Stimulated activated CD4-positive, alpha-beta T cell treated with anti-CD3 and anti-CD28 coated beads, Interleukin-2, amount 100 ng/mL, for 48 hours (primary cell): ENCODE measurements around the gene CCDC51.
"Not testable (repeated sequence)": the region's sequence is repeated elsewhere in the genome, so short reads cannot be mapped to it uniquely, and the experiment has no call there.

Experiments
- DNase-seq, 2 donors: peaks; one replicate each; pipeline ENCODE4 v3.0.0-alpha.2; 2020

CCDC51 gene

GRCh38 chr3:48465531-48466378 lies 25.8 kb upstream of the CCDC51 start:
- peak; percentile 68 to 69 for DNase-seq

DNA sequence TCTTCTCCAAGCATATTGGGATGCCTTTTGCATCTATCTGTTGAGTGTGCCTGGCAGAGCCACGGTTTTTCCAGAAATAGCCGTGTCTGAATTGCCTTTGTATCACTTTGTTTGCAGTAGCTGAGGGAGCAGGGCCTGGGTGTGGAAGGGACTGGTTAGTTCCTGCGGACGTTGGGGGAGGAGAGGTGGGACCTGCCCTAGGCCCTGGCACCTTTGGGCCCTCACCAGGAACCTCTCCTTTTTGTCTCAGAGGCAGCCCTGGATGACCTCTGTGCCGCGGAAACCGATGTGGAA lies 25.3 kb upstream of the CCDC51 start:
- DNase-seq = no peak

GRCh38 chr3:48464713-48465221 lies 24.8 kb upstream of the CCDC51 start:
- no peak for DNase-seq

GRCh38 chr3:48463703-48464102 lies 23.8 kb upstream of the CCDC51 start:
- no peak for DNase-seq

DNA sequence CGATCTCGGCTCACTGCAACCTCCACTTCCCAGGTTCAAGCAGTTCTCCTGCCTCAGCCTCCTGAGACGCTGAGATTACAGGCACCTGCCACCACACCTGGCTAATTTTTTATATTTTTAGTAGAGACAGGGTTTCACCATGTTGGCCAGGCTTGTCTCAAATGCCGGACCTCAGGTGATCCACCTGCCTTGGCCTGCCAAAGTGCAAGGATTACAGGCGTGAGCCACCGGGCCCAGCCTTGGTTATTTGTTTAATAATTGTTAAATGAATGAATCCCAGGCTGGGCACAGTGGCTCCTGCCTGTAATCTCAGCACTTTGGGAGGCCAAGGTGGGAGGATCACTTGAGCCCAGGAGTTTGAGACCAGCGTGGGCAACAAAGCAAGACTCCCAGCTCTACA lies 21.8 kb upstream of the CCDC51 start:
- DNase-seq = not testable (repeated sequence)

DNA sequence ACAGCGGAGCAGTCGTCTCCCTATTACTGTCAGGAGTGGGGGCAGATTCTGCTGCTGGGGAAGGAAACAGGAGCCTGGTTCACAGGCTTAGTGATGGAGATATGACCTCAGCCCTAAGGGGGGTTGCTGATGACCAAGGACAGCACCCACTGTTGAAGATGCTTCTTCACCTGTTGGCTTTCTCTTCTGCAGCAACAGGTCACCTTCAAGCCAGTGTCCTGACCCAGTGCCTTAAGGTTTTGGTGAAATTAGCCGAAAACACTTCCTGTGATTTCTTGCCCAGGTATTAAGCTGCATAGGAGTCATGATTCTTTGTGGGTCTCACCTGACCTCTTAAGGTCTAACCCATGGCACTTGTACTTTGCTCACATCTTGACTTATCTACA lies 20.6 kb upstream of the CCDC51 start:
- no peak for DNase-seq

DNA sequence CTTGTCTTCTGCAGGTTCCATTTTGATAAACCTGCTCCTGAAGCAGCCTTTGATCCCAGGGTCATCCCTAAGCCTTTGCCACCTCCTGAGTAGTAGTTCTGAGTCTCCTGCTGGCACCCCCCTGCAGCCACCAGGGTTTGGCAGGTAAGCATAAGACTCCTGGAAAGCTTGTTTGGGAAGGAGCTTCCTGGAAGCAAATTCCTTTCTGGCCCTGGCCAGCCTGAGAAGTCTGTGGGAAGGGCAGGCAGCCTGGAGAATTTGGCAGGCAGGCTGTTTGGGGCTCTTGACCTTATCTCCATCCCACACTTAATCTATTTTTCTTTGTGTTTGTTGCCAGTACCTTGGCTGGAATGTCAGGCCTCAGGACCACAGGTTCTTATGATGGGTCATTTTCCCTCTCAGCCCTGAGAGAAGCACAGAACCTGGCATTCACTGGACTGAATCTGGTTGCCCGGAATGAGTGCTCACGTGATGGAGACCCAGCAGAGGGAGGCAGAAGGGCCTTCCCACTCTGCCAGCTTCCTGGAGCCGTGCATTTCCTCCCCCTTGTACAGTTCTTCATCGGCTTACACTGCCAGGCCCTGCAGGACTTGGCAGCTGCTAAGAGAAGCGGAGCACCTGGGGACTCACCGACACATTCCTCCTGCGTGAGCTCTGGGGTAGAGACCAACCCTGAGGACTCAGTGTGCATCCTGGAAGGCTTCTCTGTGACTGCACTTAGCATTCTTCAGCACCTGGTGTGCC lies 20.0 kb upstream of the CCDC51 start:
- DNase-seq = no peak

DNA sequence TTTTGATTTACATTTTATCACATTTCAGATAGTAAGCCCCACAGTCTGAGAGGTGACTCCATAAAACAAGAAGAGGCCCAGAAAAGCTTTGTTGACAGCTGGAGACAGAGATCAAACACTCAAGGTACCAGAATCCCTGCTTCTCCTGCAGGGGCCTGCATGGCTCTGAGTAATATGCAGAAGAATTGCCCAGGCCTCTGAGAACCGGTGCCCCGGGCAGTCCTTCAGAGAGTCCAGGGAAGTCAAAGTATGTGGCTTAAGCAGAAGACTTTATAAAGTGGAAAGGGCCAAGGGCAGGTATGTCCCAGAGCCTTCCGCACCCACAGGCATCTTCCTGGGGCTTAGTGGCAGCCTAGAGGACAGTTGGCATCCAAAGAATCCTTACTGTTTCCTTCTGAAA lies 19.4 kb upstream of the CCDC51 start:
- no peak for DNase-seq

DNA sequence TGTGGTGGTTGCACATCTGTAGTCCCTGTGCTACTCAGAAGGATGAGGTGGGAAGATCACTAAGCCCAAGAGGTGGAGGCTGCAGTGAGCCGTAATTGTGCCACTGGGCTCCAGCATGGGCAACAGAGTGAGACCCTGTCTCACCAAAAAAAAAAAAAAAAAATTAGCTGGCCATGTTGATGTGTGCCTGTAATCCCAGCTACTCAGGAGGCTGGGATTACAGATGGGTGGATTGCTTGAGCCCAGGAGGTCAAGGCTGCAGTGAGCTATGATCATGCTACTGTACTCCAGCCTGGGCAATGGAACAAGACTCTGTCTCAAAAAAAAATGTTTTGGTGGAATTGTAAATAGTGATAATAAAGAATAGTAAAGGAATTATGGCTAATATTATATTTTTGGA lies 16.5 kb upstream of the CCDC51 start:
- no peak for DNase-seq

DNA sequence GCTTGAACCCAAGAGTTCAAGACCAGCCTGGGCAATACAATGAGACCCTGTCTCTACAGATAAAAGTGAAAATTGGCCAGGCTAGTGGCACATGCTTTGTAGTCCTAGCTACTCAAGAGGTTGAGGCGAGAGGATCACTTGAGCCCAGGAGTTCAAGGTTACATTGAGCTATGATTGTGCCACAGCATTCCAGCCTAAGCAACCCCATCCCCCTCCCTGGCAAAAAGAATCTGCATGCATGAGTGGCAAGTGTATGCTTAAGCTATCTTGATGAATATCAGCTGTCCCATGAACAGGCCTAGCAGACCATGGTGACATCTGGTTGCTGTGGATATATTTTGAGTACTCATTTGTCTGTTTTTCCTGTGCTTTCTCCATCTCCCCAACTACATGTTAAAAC lies 11.4 kb upstream of the CCDC51 start:
- DNase-seq = no peak

DNA sequence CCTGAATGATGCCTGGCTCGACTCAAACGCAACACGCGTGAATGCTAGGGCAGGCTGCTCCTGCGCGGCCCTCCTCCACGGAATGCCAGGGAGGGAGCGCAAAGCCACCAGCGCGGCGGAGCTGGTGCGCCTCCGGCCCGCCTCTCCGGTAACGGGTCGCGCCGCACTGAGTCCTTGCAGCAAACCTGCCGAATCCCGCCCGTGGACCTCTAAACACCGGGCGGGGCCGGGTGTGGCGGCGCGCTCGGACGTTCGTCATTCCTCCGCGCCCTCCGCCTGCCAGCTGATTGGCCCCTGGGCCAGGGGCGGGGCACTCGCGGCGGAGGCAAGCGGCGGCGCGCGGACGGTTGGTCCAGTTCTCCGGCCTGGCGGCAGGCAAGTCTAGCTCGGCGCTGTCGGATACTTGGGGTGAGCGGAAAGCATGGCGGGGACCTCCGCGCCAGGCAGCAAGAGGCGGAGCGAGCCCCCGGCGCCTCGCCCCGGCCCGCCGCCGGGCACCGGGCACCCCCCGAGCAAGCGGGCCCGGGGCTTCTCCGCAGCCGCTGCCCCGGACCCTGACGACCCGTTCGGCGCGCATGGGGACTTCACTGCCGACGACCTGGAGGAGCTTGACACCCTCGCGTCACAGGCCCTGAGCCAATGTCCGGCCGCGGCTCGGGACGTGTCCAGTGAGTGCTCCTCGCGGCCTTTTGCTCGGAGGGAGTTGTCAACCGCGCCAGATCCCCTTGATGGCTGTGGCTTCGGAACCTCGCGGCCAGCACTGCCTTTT lies 6.7 kb upstream of the CCDC51 start, which contains the start of gene ATRIP:
ATRIP (plus strand) TSS at position 313 of the 769 bp plus-strand sequence; CDS start at position 422, 109 bp downstream.
- peak; percentile 85 for DNase-seq

GRCh38 chr3:48446043-48446424 lies 6.1 kb upstream of the CCDC51 start:
- no peak for DNase-seq

- DNase-seq = no peak
Measured at GRCh38 chr3:48445277-48445882, 5.5 kb upstream of the CCDC51 start.

DNA sequence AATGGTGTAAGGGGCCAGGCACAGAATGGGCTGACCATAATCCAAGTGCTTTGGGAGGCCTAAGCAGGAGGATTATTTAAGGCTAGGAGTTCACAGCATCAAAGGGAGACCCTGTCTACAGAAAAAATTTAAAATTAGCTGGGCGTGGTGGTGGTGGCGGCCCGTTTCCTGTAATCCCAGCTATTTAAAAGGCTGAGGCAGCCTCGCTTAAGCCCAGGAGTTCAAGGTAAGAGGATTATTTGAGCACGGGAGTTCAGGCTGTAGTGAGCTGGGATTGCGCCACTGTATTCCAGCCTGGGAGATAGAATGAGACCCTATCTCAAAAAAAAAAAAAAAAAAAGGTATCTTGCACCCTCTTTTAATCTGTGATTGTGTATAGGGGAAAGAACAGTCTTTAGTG lies 2.0 kb upstream of the CCDC51 start:
- DNase-seq = no peak

- DNase-seq = no peak
Measured at GRCh38 chr3:48440590-48440958, 655 bp upstream of the CCDC51 start.

DNA sequence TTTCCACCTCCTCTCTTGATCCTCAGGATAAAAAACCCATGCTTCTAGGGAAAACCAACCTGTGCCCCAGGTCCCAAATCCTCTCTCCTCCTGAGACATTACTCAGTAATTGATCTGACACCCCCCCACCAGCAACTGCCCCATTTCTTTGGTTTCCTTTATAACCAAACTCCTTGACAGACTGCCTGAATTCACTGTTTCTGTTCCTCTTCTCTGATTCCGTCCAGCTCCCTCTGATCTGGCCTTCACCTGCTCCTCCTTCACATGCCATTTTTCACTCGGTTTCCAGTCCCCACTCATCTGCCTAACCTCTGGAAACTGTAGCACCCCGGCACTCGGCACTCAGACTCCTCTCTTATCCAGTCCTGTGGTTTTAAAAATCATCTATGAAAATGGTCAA lies 2.1 kb downstream of the CCDC51 start:
- DNase-seq = no peak

GRCh38 chr3:48436855-48437254 lies 3.1 kb downstream of the CCDC51 start:
- no peak for DNase-seq

DNA sequence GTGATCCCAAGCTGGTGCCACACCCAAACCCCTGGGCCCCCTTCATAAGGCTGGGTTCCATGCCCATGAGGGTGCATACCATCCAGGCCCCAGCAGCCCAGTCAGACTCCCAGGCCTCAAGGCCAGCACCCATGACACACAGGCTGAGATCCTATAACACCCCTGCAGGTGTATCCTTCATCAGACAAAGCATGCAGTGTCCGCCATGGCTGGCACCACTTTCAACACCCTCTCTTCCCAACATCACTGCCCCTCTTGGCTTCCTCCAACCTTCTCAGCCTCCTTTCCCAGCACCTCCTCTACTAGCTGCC lies 3.5 kb downstream of the CCDC51 start:
- DNase-seq = no peak

GRCh38 chr3:48435774-48436476 lies 4.0 kb downstream of the CCDC51 start:
- peak; percentile 83 for DNase-seq

- no peak for DNase-seq
Measured at GRCh38 chr3:48435223-48435595, 4.7 kb downstream of the CCDC51 start.

DNA sequence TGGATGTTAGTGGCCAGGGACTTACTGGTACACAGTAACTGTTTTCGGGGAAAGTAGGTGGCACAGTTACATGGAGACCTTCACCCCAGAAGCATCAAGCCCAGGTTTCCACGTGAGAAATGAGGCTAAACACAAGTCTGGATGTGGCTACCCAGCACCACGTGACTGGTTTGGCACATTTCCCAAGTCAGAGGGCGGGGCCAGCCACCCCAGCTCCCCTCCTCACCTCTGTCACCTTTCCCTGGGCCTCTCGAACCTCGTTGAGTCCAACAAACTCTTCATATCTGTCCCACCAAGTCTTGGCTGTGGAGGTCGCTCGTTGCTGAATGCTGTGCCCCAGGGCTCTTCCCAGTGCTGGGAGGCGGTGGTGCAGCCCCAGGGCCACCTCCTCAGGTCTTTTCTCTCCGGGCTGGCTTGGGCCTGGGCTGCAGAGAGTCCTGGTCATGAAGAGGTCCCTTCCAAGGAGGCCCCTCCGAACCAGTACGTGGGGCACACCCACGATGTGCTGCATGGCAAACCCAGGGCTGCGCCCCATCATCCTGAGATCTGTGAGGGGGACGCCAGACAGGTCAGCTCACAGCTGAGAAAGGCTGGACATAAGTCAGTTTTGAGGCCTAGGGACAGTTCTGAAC lies 5.2 kb downstream of the CCDC51 start:
- DNase-seq = no peak

- DNase-seq = no peak
Measured at GRCh38 chr3:48433472-48434118, 6.3 kb downstream of the CCDC51 start.
